Forelimb muscle (tissue), 1 donor: ENCODE measurements around the gene NAP1L1. TPM values are rescaled to one million over a fixed set of nuclear protein-coding genes. Genes with fewer than 3 reads are reported as not detected.
"Not testable (repeated sequence)": the region's sequence is repeated elsewhere in the genome, so short reads cannot be mapped to it uniquely, and the experiment has no call there.

Experiments
- DNase-seq: peaks from one replicate; pipeline ENCODE4 v3.0.0-alpha.2; 2013; ENCODE audit warnings: low read depth
- polyA plus RNA-seq: library from polyadenylated mRNA; unstranded; fragments of 120-200 nt; gene quantifications from one replicate; pipeline ENCODE4 v1.2.1, GENCODE V29; 2013; ENCODE audit not compliant: insufficient read length

Gene NAP1L1
- polyA plus RNA-seq, 1 donor: 438 TPM

DNA sequence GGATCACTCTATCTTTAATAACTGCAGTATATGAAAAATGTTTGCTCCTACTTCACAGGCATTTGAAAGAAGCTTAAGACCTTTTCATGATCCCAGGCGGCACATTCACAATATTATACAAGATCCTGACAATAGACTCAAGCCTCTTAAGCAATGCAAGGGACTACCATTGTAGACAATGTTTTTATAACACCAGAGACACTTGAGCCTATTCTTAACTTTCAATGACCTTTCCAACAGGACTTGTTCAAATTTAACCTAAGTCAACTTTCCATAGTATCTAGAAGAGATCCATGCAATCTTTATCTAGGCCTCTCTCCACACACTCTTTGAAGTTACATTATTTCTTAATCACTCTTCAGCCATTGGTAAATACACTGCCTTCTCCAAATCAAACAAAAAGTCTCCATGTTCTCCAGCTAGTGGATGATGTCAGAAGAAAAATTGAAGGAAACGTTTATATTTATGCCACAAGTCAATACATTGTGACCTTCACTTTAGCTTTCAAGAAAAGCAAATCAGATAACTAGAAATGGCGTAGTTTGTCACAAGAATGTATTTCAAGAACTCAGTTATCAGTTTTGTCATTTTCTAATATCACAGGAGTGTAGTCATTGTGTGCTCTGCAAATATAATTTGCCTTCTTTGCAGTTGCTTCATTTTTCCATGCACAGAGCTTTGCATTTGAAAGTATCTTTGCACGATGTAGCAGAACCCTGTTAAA is 94.1 kb downstream of the NAP1L1 start:
- DNase-seq: no peak

DNA sequence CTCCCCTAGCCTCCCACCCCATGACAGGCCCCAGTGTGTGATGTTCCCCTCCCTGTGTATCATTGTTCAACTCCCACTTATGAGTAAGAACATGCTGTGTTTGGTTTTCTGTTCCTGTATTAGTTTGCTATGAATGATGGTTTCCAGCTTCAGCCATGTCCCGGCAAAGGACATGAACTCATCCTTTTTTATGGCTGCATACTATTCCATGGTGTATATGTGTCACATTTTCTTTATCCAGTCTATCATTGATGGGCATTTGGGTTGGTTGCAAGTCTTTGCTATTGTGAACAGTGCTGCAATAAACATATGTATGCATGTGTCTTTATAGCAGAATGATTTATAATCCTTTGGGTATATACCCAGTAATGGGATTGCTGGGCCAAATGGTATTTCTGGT is 96.8 kb downstream of the NAP1L1 start:
- not testable (repeated sequence) for DNase-seq

Other genes starting within 250 kb of the NAP1L1 start
- gene PHLDA1, start 52.9 kb downstream of the NAP1L1 start, polyA plus RNA-seq: 16.0 TPM